Activated CD8-positive, alpha-beta T cell treated with anti-CD3 and anti-CD28 coated beads, Interleukin-2, amount 10 ng/mL, durations not matched to agents 7 days and 5 days (primary cell): ENCODE data around the gene INTS12. TPM values are rescaled to one million over a fixed set of nuclear protein-coding genes. Genes with fewer than 3 reads are reported as not detected.

Source experiments
- ATAC-seq: fragments of 150-1000 bp; cut with Tn5 transposase; one replicate; pipeline ENCODE4 v1.10.0; 2021; ENCODE audit warnings: moderate library complexity
- CTCF ChIA-PET: fragments of 350-600 bp; sonication (Branson Sonifier 250); formaldehyde crosslinking; loops from one replicate; lab custom pipeline; 2021; ENCODE audit warnings: antibody characterized with exemption; lab: Charles Lee
- POLR2A ChIA-PET: fragments of 350-600 bp; sonication (Branson Sonifier 250); formaldehyde crosslinking; loops from one replicate; lab custom pipeline; 2021; ENCODE audit warnings: antibody characterized with exemption; lab: Charles Lee
- DNase-seq: peaks from one replicate; pipeline ENCODE4 v3.0.0-alpha.2; 2020
- H3K27ac Mint-ChIP-seq: one replicate; pipeline ENCODE4 v1.8.0; 2021; ENCODE audit warnings: mild to moderate bottlenecking, mixed read lengths
- H3K27me3 Mint-ChIP-seq: one replicate; pipeline ENCODE4 v1.8.0; 2021; ENCODE audit warnings: low read depth, mixed read lengths
- H3K36me3 Mint-ChIP-seq: one replicate; pipeline ENCODE4 v1.8.0; 2021; ENCODE audit warnings: low read depth, mixed read lengths
- H3K4me1 Mint-ChIP-seq: one replicate; pipeline ENCODE4 v1.8.0; 2021; ENCODE audit warnings: low read depth, mixed read lengths
- H3K4me3 Mint-ChIP-seq: one replicate; pipeline ENCODE4 v1.8.0; 2021; ENCODE audit warnings: mild to moderate bottlenecking, mixed read lengths
- H3K9me3 Mint-ChIP-seq: one replicate; pipeline ENCODE4 v1.8.0; 2022; ENCODE audit warnings: mixed read lengths; ENCODE audit not compliant: insufficient read depth
- total RNA-seq, 2 experiments: library from RNA; stranded (reverse); gene quantifications; one replicate each; pipeline ENCODE4 v1.2.3, GENCODE V29; 2021

Gene INTS12
- total RNA-seq, 2 experiments from 2014 or later = 17.1 to 17.5 TPM

- no peaks in the 10 kb centered on the region for H3K4me1 Mint-ChIP-seq
- ChIA-PET CTCF (no interaction called here), POLR2A (no interaction called here)
- ATAC-seq (no peak), DNase-seq (no peak)
- H3K4me3 Mint-ChIP-seq = no peak overlapping the region
- no peak overlapping the region for H3K27ac Mint-ChIP-seq
- H3K36me3 Mint-ChIP-seq = no peaks in the 10 kb centered on the region
- no peaks in the 10 kb centered on the region for H3K9me3 Mint-ChIP-seq
- H3K27me3 Mint-ChIP-seq = peaks cover 12% of the 10 kb centered on the region
Observed at GRCh38 chr4:105650190-105650589, 58.3 kb downstream of the INTS12 start.

GRCh38 chr4:105645440-105645839, 63.0 kb downstream of the INTS12 start:
- Mint-ChIP-seq H3K36me3 (no peaks in the 10 kb centered on the region), H3K4me3 (no peak overlapping the region), H3K27ac (no peak overlapping the region), H3K4me1 (no peaks in the 10 kb centered on the region), H3K9me3 (no peaks in the 10 kb centered on the region), H3K27me3 (peaks cover 15% of the 10 kb centered on the region)
- POLR2A ChIA-PET = no interaction called here
- ATAC-seq (no peak), DNase-seq (no peak)
- CTCF ChIA-PET = no interaction called here

GRCh38 chr4:105644257-105644656, 64.2 kb downstream of the INTS12 start:
- no peak for DNase-seq
- no peak for ATAC-seq
- Mint-ChIP-seq H3K4me1 (no peaks in the 10 kb centered on the region), H3K36me3 (no peaks in the 10 kb centered on the region), H3K27ac (no peak overlapping the region), H3K9me3 (no peaks in the 10 kb centered on the region), H3K4me3 (no peak overlapping the region), H3K27me3 (peaks cover 13% of the 10 kb centered on the region)
- ChIA-PET POLR2A (no interaction called here), CTCF (no interaction called here)

- Mint-ChIP-seq H3K36me3 (no peaks in the 10 kb centered on the region), H3K9me3 (no peaks in the 10 kb centered on the region), H3K27ac (no peak overlapping the region), H3K4me3 (no peak overlapping the region), H3K4me1 (no peaks in the 10 kb centered on the region), H3K27me3 (peaks cover 17% of the 10 kb centered on the region)
- DNase-seq = no peak
- POLR2A ChIA-PET = no interaction called here
- CTCF ChIA-PET = no interaction called here
- no peak for ATAC-seq
Observed at GRCh38 chr4:105641845-105642244, 66.6 kb downstream of the INTS12 start.

GRCh38 chr4:105637408-105638176, 70.9 kb downstream of the INTS12 start:
- ATAC-seq = no peak
- H3K9me3 Mint-ChIP-seq = no peaks in the 10 kb centered on the region
- ChIA-PET POLR2A (no interaction called here), CTCF (no interaction called here)
- H3K4me1 Mint-ChIP-seq = no peaks in the 10 kb centered on the region
- H3K27ac Mint-ChIP-seq = no peak overlapping the region
- H3K27me3 Mint-ChIP-seq = peaks cover 7% of the 10 kb centered on the region
- DNase-seq = no peak
- H3K4me3 Mint-ChIP-seq = no peak overlapping the region
- no peaks in the 10 kb centered on the region for H3K36me3 Mint-ChIP-seq

DNA sequence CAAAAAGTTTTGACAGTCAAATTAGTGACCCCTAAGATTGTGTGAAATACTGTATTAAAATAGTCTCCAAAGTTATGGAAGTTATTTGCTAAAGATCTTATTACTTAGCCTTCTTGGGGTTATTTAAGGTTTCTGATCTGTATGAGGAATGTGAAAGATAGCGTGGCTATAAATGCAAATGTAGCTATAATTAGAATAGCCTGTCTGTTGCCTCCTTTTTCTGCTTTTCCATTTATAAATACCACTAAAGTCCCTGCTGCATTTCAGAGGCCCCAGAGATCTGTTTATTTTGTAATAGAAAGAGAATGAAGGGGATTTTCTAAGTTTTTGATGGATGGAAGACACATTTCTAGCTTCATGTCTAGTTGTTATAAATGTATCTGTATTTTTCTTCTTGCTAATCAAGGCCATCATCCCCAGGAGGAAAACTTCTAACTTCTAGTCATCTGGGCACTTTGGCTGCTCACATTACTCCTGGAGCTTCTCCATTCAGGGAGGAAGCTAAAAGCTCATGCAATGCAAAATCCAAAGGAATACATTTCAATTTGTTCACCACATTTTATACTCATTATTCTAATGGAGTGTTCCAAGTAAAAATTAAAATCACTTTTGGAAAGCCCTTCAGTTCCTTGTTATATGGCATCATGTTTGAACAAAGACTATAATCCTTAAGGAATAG, 73.9 kb downstream of the INTS12 start:
- no peaks in the 10 kb centered on the region for H3K36me3 Mint-ChIP-seq
- no peaks in the 10 kb centered on the region for H3K4me1 Mint-ChIP-seq
- POLR2A ChIA-PET = no interaction called here
- ATAC-seq (no peak), DNase-seq (no peak)
- H3K27me3 Mint-ChIP-seq = peaks cover 11% of the 10 kb centered on the region
- no peaks in the 10 kb centered on the region for H3K9me3 Mint-ChIP-seq
- no peak overlapping the region for H3K4me3 Mint-ChIP-seq
- CTCF ChIA-PET = no interaction called here
- no peak overlapping the region for H3K27ac Mint-ChIP-seq

- Mint-ChIP-seq H3K27me3 (peaks cover 11% of the 10 kb centered on the region), H3K4me1 (no peaks in the 10 kb centered on the region), H3K36me3 (no peaks in the 10 kb centered on the region), H3K4me3 (no peak overlapping the region), H3K27ac (no peak overlapping the region), H3K9me3 (no peaks in the 10 kb centered on the region)
- ATAC-seq = no peak
- ChIA-PET POLR2A (no interaction called here), CTCF (no interaction called here)
- no peak for DNase-seq
Observed at GRCh38 chr4:105633241-105633640, 75.2 kb downstream of the INTS12 start.

Other genes with a start within 250 kb of the INTS12 start
- gene PPA2, start 234.6 kb downstream of the INTS12 start, total RNA-seq = 10 to 100 TPM; 78.9 to 80.2 TPM
- not detected for gene ARHGEF38, start 156.1 kb downstream of the INTS12 start, total RNA-seq
- gene GSTCD, start 95 bp upstream of the INTS12 start, total RNA-seq = 10 to 100 TPM; 15.3 to 18.8 TPM
- not detected for gene NPNT, start 186.8 kb upstream of the INTS12 start, total RNA-seq